Measurements from ENCODE around the gene TAB2.

Gene TAB2

DNA sequence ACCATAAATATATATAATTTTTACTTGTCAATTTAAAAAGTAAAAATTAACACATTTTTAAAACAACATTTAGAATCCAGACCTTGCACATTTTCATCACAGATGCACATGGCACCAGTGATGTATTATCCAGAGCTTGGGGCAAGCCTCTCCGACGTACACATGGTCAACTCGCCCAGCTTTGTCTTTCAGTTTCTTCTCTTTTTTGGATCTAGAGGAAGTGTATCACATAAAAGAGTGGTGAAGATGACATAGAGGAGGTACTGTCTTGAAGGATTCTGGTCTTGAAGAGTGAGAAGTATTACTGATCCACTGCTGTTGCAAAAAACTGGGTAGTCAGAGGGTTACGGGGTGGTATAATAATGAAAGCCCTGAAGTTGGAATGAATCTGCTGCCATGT, 46.9 kb upstream of the TAB2 start (continued):
- TF ChIP-seq, protein P1, sequence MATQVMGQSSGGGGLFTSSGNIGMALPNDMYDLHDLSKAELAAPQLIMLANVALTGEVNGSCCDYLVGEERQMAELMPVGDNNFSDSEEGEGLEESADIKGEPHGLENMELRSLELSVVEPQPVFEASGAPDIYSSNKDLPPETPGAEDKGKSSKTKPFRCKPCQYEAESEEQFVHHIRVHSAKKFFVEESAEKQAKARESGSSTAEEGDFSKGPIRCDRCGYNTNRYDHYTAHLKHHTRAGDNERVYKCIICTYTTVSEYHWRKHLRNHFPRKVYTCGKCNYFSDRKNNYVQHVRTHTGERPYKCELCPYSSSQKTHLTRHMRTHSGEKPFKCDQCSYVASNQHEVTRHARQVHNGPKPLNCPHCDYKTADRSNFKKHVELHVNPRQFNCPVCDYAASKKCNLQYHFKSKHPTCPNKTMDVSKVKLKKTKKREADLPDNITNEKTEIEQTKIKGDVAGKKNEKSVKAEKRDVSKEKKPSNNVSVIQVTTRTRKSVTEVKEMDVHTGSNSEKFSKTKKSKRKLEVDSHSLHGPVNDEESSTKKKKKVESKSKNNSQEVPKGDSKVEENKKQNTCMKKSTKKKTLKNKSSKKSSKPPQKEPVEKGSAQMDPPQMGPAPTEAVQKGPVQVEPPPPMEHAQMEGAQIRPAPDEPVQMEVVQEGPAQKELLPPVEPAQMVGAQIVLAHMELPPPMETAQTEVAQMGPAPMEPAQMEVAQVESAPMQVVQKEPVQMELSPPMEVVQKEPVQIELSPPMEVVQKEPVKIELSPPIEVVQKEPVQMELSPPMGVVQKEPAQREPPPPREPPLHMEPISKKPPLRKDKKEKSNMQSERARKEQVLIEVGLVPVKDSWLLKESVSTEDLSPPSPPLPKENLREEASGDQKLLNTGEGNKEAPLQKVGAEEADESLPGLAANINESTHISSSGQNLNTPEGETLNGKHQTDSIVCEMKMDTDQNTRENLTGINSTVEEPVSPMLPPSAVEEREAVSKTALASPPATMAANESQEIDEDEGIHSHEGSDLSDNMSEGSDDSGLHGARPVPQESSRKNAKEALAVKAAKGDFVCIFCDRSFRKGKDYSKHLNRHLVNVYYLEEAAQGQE (tag by site-specific recombination; IDR thresholded peaks at IDR 0.05), result no peak
- no peak for TF ChIP-seq SCRT2 (tag by site-specific recombination; IDR thresholded peaks at IDR 0.05)

DNA sequence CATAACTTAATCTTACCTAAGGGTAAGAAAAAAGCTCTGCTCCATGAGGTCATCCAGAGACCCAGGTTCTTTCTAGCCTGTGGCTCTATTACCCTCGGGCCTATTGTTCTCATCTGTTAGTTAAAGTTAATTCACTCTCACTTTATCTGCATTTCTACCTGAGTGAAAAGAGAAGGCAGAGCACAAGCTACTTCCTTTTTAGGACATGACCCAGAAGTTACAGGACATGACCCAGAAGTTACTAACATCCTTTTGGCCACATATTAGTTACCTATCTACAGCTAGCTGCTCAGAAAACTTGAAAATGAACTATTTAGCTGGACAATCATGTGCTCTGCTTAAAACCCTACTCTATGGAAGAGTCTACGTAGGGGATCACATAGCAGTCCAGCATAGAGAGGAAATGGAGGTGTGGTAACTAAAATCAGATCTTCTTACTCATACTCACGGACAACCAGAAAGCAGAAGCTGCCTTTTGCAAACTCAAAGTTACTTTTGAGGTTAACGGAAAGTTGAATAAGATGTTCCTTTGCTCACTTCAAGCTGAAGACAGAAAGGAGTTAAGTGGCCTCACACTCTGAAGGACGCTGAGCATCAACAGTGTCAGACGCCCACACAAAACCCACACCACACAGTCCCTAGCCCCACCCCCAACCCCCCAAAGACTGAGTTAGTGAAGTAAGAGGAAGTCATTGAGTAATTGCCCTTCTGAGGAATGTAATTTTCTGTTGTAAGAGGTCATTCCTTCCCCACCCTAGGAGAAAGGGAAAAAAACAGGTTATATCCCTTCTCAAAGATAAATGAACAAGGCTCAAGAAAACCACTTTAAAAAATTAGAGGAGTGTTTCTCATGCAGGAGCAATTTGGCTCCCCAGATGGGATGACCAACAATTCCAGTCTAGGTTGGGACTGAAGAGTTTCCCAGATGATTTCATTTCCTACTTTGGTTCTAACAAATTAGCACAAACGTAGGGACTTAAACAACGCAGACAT, 45.9 kb upstream of the TAB2 start:
- no peak overlapping the region for H3K27ac ChIP-seq (ENCODE audit: extremely low read depth, low read depth, low read length)
- H3K4me1 ChIP-seq (ENCODE audit: control insufficient read depth, insufficient read depth, low read length), result peaks cover 6% of the 10 kb centered on the region; the same call in 1 of the 2 replicates
- no peaks in the 10 kb centered on the region for H3K9me3 ChIP-seq (ENCODE audit: control insufficient read depth, insufficient read depth, low read depth, low read length)
- no peak for TF ChIP-seq TRIM28 (IDR thresholded peaks at IDR 0.05; ENCODE audit: borderline replicate concordance, low read length)
- no peak for TF ChIP-seq IKZF3 (tag by site-specific recombination; IDR thresholded peaks at IDR 0.05)
- no peak for TF ChIP-seq ZNF248 (tag by site-specific recombination; IDR thresholded peaks at IDR 0.05)
- TF ChIP-seq, protein P2, sequence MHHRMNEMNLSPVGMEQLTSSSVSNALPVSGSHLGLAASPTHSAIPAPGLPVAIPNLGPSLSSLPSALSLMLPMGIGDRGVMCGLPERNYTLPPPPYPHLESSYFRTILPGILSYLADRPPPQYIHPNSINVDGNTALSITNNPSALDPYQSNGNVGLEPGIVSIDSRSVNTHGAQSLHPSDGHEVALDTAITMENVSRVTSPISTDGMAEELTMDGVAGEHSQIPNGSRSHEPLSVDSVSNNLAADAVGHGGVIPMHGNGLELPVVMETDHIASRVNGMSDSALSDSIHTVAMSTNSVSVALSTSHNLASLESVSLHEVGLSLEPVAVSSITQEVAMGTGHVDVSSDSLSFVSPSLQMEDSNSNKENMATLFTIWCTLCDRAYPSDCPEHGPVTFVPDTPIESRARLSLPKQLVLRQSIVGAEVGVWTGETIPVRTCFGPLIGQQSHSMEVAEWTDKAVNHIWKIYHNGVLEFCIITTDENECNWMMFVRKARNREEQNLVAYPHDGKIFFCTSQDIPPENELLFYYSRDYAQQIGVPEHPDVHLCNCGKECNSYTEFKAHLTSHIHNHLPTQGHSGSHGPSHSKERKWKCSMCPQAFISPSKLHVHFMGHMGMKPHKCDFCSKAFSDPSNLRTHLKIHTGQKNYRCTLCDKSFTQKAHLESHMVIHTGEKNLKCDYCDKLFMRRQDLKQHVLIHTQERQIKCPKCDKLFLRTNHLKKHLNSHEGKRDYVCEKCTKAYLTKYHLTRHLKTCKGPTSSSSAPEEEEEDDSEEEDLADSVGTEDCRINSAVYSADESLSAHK (tag by site-specific recombination; IDR thresholded peaks at IDR 0.05), result no peak
- TF ChIP-seq, protein P3, sequence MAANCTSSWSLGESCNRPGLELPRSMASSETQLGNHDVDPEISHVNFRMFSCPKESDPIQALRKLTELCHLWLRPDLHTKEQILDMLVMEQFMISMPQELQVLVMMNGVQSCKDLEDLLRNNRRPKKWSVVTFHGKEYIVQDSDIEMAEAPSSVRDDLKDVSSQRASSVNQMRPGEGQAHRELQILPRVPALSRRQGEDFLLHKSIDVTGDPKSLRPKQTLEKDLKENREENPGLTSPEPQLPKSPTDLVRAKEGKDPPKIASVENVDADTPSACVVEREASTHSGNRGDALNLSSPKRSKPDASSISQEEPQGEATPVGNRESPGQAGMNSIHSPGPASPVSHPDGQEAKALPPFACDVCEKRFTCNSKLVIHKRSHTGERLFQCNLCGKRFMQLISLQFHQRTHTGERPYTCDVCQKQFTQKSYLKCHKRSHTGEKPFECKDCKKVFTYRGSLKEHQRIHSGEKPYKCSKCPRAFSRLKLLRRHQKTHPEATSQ (tag by site-specific recombination; IDR thresholded peaks at IDR 0.05), result no peak
- TF ChIP-seq, protein P4, sequence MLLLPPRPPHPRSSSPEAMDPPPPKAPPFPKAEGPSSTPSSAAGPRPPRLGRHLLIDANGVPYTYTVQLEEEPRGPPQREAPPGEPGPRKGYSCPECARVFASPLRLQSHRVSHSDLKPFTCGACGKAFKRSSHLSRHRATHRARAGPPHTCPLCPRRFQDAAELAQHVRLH (tag by site-specific recombination; IDR thresholded peaks at IDR 0.05), result no peak
- TF ChIP-seq, protein P5, sequence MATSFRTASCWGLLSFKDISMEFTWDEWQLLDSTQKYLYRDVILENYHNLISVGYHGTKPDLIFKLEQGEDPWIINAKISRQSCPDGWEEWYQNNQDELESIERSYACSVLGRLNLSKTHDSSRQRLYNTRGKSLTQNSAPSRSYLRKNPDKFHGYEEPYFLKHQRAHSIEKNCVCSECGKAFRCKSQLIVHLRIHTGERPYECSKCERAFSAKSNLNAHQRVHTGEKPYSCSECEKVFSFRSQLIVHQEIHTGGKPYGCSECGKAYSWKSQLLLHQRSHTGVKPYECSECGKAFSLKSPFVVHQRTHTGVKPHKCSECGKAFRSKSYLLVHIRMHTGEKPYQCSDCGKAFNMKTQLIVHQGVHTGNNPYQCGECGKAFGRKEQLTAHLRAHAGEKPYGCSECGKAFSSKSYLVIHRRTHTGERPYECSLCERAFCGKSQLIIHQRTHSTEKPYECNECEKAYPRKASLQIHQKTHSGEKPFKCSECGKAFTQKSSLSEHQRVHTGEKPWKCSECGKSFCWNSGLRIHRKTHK (tag by site-specific recombination; IDR thresholded peaks at IDR 0.05), result no peak
- no peak for TF ChIP-seq ZNF560 (tag by site-specific recombination; IDR thresholded peaks at IDR 0.05; ENCODE audit: borderline replicate concordance)
- no peak for TF ChIP-seq GLIS2 (tag by site-specific recombination; IDR thresholded peaks at IDR 0.05)
- TF ChIP-seq ZBTB20 (tag by site-specific recombination; IDR thresholded peaks at IDR 0.05), result no peak
- TF ChIP-seq ZNF211 (tag by site-specific recombination; IDR thresholded peaks at IDR 0.05; ENCODE audit: low read depth), result no peak
- TF ChIP-seq, protein P6, sequence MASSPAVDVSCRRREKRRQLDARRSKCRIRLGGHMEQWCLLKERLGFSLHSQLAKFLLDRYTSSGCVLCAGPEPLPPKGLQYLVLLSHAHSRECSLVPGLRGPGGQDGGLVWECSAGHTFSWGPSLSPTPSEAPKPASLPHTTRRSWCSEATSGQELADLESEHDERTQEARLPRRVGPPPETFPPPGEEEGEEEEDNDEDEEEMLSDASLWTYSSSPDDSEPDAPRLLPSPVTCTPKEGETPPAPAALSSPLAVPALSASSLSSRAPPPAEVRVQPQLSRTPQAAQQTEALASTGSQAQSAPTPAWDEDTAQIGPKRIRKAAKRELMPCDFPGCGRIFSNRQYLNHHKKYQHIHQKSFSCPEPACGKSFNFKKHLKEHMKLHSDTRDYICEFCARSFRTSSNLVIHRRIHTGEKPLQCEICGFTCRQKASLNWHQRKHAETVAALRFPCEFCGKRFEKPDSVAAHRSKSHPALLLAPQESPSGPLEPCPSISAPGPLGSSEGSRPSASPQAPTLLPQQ (tag by site-specific recombination; IDR thresholded peaks at IDR 0.05), result no peak
- TF ChIP-seq ZNF529 (tag by site-specific recombination; IDR thresholded peaks at IDR 0.05; ENCODE audit: insufficient replicate concordance), result no peak
- TF ChIP-seq OSR2 (tag by site-specific recombination; IDR thresholded peaks at IDR 0.05), result no peak
- TF ChIP-seq, protein P7, sequence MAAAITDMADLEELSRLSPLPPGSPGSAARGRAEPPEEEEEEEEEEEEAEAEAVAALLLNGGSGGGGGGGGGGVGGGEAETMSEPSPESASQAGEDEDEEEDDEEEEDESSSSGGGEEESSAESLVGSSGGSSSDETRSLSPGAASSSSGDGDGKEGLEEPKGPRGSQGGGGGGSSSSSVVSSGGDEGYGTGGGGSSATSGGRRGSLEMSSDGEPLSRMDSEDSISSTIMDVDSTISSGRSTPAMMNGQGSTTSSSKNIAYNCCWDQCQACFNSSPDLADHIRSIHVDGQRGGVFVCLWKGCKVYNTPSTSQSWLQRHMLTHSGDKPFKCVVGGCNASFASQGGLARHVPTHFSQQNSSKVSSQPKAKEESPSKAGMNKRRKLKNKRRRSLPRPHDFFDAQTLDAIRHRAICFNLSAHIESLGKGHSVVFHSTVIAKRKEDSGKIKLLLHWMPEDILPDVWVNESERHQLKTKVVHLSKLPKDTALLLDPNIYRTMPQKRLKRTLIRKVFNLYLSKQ (tag by site-specific recombination; IDR thresholded peaks at IDR 0.05; ENCODE audit: borderline replicate concordance), result no peak
- TF ChIP-seq ZNF174 (tag by site-specific recombination; IDR thresholded peaks at IDR 0.05), result no peak
- TF ChIP-seq KLF8 (tag by site-specific recombination; IDR thresholded peaks at IDR 0.05), result no peak
- TF ChIP-seq ZBTB48 (tag by site-specific recombination; IDR thresholded peaks at IDR 0.05), result no peak
- TF ChIP-seq MYNN (tag by site-specific recombination; IDR thresholded peaks at IDR 0.05; ENCODE audit: borderline replicate concordance), result no peak
- TF ChIP-seq SP3 (tag by site-specific recombination; IDR thresholded peaks at IDR 0.05), result no peak
- CTCF ChIA-PET, result no interaction called here
- H3K4me3 ChIP-seq (ENCODE audit: low read depth, low read length), result no peak overlapping the region
- H3K36me3 ChIP-seq (ENCODE audit: control insufficient read depth in 2 of 2, insufficient read depth in 1 of 2, low read length in 2 of 2), result no peaks in the 10 kb centered on the region
- POLR2A ChIA-PET, result no interaction called here
